Measurements from ENCODE around the gene SVEP1.
"Not testable (repeated sequence)": the region's sequence is repeated elsewhere in the genome, so short reads cannot be mapped to it uniquely, and the experiment has no call there.

The SVEP1 gene

DNA sequence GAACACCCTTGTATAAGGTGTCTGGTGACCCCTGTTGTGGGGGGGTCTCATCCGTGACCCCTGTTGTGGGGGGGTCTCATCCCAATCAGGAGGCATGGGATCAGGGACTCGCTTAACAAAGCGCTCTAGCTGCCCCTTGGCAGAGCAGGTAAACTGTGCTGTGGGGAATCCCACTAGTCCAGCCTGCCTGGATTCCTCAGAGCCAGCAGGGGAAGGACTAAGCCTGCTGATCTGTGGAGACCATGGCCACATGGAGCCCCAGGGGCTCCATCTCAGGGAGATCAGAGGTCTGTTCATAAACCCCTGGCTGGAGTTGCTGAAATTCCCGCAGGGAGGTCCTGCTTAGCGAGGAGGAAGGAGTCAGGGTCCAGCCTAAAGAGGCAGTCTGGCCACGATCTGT lies 196.1 kb downstream of the SVEP1 start:
- in situ Hi-C loops (cut with HindIII; ENCODE audit: low pct_ligation_motif_present, low sequenced_read_pairs), result no loop called here
- TF ChIP-seq, protein P1, sequence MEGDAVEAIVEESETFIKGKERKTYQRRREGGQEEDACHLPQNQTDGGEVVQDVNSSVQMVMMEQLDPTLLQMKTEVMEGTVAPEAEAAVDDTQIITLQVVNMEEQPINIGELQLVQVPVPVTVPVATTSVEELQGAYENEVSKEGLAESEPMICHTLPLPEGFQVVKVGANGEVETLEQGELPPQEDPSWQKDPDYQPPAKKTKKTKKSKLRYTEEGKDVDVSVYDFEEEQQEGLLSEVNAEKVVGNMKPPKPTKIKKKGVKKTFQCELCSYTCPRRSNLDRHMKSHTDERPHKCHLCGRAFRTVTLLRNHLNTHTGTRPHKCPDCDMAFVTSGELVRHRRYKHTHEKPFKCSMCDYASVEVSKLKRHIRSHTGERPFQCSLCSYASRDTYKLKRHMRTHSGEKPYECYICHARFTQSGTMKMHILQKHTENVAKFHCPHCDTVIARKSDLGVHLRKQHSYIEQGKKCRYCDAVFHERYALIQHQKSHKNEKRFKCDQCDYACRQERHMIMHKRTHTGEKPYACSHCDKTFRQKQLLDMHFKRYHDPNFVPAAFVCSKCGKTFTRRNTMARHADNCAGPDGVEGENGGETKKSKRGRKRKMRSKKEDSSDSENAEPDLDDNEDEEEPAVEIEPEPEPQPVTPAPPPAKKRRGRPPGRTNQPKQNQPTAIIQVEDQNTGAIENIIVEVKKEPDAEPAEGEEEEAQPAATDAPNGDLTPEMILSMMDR (IDR thresholded peaks at IDR 0.05; ENCODE audit: low read depth, low read length, missing control alignments), result no peak
- Histone ChIP-seq H3K27me3 (replicated peaks) (no peaks in the 10 kb centered on the region), H3K4me3 (ENCODE audit: low read depth, low read length) (no peak overlapping the region), H3K27ac (no peak overlapping the region), H3K36me3 (replicated peaks) (no peaks in the 10 kb centered on the region)
- DNase-seq, result no peak

DNA sequence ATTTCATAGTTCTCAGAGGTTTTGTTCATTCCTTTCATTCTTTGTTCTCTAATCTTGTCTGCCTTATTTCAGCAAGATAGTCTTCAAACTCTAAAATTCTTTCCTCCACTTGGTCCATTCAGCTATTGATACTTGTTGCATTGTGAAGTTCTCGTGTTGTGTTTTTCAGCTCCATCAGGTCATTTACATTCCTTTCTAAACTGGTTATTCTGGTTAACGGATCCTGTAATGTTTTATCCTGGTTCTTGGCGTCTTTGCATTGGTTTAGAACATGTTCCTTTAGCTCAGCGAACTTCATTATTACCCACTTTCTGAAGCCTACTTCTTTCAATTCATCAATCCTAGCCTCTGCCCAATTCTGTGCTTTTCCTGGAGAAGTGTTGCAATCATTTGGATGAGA lies 196.8 kb downstream of the SVEP1 start:
- Histone ChIP-seq H3K36me3 (replicated peaks) (no peaks in the 10 kb centered on the region), H3K4me3 (ENCODE audit: low read depth, low read length) (no peak overlapping the region), H3K27ac (no peak overlapping the region), H3K27me3 (replicated peaks) (no peaks in the 10 kb centered on the region)
- in situ Hi-C loops (cut with HindIII; ENCODE audit: low pct_ligation_motif_present, low sequenced_read_pairs), result no loop called here
- TF ChIP-seq, protein P1 (IDR thresholded peaks at IDR 0.05; ENCODE audit: low read depth, low read length, missing control alignments), result no peak
- no peak for DNase-seq

DNA sequence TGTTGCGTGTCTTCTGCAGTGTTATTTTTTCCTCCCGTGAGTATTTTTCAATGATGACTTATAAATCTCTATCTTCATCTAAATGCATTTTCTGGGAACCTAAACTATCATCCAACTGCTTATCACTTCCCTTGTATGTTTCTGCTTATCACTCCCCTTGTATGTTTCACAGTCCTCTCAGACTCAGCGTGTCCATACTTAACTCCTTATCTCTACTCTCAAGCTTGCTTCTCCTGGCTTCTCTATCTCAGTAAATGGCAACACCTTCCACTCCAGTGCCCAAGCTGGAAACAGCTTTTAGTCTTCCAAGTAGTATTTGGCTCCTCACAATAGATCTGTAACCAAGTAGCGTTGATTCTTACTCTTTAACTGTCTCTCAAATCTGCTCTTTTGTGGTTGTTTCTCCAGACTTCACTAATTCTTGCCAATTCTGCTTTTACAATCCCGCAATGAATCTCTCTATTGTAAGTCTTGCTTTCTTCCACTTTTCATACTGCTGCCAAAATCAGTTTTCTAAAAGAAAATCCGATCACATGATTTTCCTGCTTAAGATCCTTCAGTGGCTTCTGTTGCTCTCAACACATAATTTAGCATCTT lies 208.0 kb downstream of the SVEP1 start:
- Histone ChIP-seq H3K4me3 (ENCODE audit: low read depth, low read length) (no peak overlapping the region), H3K36me3 (replicated peaks) (no peaks in the 10 kb centered on the region), H3K27ac (no peak overlapping the region), H3K27me3 (replicated peaks) (no peaks in the 10 kb centered on the region)
- DNase-seq, result no peak
- in situ Hi-C loops (cut with HindIII; ENCODE audit: low pct_ligation_motif_present, low sequenced_read_pairs), result no loop called here
- TF ChIP-seq, protein P1 (IDR thresholded peaks at IDR 0.05; ENCODE audit: low read depth, low read length, missing control alignments), result no peak

DNA sequence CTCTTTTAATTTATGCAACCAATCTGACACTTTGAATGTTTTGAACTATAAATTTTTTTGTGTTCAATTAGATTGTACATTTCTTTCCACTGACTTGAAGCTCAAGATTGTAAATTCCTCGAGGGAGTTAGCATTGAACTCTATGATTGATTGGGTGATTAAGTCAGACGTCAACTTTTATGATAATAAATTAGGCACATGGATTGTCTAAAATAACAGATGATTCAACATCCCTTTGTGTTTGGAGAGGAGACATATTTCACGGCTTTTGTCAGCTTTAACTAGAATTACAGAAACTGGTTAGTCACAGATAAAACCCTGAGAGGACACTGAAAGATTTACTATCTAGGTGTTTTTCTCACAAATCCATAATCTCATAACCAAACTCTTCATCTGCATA lies 209.2 kb downstream of the SVEP1 start:
- H3K27me3 ChIP-seq (replicated peaks), result no peaks in the 10 kb centered on the region
- H3K4me3 ChIP-seq (ENCODE audit: low read depth, low read length), result no peak overlapping the region
- H3K36me3 ChIP-seq (replicated peaks), result no peaks in the 10 kb centered on the region
- no peak for DNase-seq
- no peak overlapping the region for H3K27ac ChIP-seq
- TF ChIP-seq, protein P1 (IDR thresholded peaks at IDR 0.05; ENCODE audit: low read depth, low read length, missing control alignments), result no peak
- in situ Hi-C loops (cut with HindIII; ENCODE audit: low pct_ligation_motif_present, low sequenced_read_pairs), result no loop called here

DNA sequence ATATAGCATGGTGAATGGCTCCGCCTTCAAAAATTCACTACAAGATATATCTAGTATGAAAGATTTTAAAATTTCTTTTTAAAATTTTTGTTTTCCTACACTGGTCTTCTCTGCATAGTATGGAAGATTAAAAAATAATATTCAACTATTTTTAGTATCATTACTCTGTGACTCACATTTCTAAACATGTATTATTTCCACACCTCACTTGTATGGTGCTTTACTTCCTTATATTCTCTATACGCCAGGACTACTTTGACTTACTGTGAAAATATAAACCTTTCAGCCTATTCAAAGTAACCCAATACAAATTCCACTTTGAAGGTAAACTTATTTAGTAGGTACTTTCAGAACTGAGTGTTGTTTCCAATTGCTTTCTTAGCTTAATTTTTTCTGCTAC lies 215.1 kb downstream of the SVEP1 start:
- no peaks in the 10 kb centered on the region for H3K36me3 ChIP-seq (replicated peaks)
- no peak for DNase-seq
- no peak overlapping the region for H3K4me3 ChIP-seq (ENCODE audit: low read depth, low read length)
- TF ChIP-seq, protein P1 (IDR thresholded peaks at IDR 0.05; ENCODE audit: low read depth, low read length, missing control alignments), result no peak
- no peaks in the 10 kb centered on the region for H3K27me3 ChIP-seq (replicated peaks)
- H3K27ac ChIP-seq, result no peak overlapping the region
- in situ Hi-C loops (cut with HindIII; ENCODE audit: low pct_ligation_motif_present, low sequenced_read_pairs), result no loop called here

DNA sequence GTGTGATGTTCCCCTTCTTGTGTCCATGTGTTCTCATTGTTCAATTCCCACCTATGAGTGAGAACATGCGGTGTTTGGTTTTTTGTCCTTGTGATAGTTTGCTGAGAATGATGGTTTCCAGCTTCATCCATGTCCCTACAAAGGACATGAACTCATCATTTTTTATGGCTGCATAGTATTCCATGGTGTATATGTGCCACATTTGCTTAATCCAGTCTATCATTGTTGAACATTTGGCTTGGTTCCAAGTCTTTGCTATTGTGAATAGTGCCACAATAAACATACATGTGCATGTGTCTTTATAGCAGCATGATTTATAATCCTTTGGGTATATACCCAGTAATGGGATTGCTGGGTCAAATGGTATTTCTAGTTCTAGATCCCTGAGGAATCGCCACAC lies 220.5 kb downstream of the SVEP1 start:
- H3K27ac ChIP-seq; H3K4me3 ChIP-seq (ENCODE audit: low read depth, low read length); H3K36me3 ChIP-seq (replicated peaks); in situ Hi-C loops (cut with HindIII; ENCODE audit: low pct_ligation_motif_present, low sequenced_read_pairs); H3K27me3 ChIP-seq (replicated peaks); DNase-seq: not testable (repeated sequence)

Measured in brain microvascular endothelial cell (primary cell).